ENCODE results near the gene FARP1.

FARP1 gene

GRCh38 chr13:98291658-98292057 lies 148.8 kb downstream of the FARP1 start:
- ChIA-PET CTCF (no interaction called here), POLR2A (no interaction called here)
- no peak for DNase-seq (ENCODE audit: extremely low spot score)
- no peak for TF ChIP-seq CTCF (IDR thresholded peaks at IDR 0.05; ENCODE audit: control extremely low read depth, extremely low read depth, low read depth, missing control alignments)

GRCh38 chr13:98293103-98293502 lies 150.2 kb downstream of the FARP1 start:
- no peak for DNase-seq (ENCODE audit: extremely low spot score)
- ChIA-PET CTCF (no interaction called here), POLR2A (no interaction called here)
- TF ChIP-seq CTCF (IDR thresholded peaks at IDR 0.05; ENCODE audit: control extremely low read depth, extremely low read depth, low read depth, missing control alignments): no peak

GRCh38 chr13:98293570-98294142 lies 150.8 kb downstream of the FARP1 start:
- CTCF ChIA-PET: no interaction called here

DNA sequence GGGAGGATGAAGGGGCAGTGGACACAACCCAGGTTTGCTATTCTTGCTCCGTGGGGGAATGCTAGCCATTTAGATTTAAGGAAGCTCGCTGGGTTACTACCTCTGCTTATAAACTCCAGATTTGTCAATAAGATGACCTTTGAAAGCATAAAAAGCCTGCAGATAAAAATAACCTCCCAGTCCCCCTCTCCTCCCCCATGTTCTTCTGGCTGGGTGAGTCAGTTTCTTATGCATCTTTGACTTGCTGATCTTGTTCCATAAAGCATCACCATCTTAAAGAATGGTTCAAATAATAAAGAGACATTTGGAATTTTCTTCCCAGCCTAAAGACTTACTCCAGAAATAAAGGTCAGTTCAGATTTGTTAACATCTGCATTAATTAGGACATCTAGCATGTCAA lies 152.5 kb downstream of the FARP1 start:
- CTCF ChIA-PET: interaction anchor here (0.9 to 1.4 kb wide), 2 partner anchors 11 to 12 kb away, joined by 3 read pairs; no protein-coding TSS in a partner anchor
- no peak for TF ChIP-seq CTCF (IDR thresholded peaks at IDR 0.05; ENCODE audit: control extremely low read depth, extremely low read depth, low read depth, missing control alignments)
- POLR2A ChIA-PET: no interaction called here
- DNase-seq (ENCODE audit: extremely low spot score): no peak

More at GRCh38 chr13:98293570-98294142, 150.8 kb downstream of the FARP1 start:
- TF ChIP-seq CTCF (IDR thresholded peaks at IDR 0.05; ENCODE audit: control extremely low read depth, extremely low read depth, low read depth, missing control alignments): no peak
- POLR2A ChIA-PET: no interaction called here
- DNase-seq (ENCODE audit: extremely low spot score): no peak

DNA sequence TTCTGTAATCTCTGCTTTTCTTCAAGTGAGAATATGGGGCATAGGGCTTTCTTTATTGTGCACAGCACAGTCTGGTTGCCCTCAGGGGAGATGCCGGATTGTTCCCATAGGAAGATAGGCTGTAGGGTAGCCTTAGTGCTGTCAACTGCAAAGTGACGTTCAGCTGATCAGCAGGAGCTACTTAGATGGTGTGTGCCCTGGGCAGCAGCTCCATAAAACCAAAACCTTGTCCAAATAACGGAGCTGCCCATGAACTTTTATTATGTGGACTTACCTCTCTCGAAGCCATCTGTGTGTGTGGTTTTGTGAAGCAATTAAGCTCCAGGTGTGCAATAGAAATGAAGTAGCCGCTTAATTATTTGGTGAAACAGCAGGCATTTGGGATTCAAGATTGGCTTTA lies 154.2 kb downstream of the FARP1 start:
- ChIA-PET POLR2A (no interaction called here), CTCF (no interaction called here)
- no peak for DNase-seq (ENCODE audit: extremely low spot score)
- TF ChIP-seq CTCF (IDR thresholded peaks at IDR 0.05; ENCODE audit: control extremely low read depth, extremely low read depth, low read depth, missing control alignments): no peak

GRCh38 chr13:98297745-98298144 lies 154.9 kb downstream of the FARP1 start:
- ChIA-PET POLR2A (no interaction called here), CTCF (no interaction called here)
- TF ChIP-seq CTCF (IDR thresholded peaks at IDR 0.05; ENCODE audit: control extremely low read depth, extremely low read depth, low read depth, missing control alignments): no peak
- no peak for DNase-seq (ENCODE audit: extremely low spot score)

DNA sequence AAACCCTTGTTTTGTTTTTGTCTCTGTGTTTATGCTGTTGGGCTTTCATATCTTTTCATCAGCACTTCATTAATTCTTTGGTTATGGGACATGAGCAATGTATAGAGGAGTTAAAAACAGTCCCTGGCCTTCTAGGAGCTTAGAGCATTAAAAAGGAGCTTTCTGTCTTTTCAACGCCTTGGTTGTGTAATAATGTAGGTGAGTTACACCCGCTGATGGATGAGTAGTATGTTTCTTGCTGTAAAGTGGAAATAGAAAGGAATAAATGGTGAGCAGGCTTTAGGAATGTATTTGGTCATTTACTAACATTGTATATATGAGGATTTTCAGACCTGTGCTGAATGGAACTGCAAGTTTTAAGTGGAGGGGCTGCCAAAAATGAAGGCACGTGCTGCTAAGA lies 155.7 kb downstream of the FARP1 start:
- ChIA-PET CTCF (no interaction called here), POLR2A (no interaction called here)
- DNase-seq (ENCODE audit: extremely low spot score): no peak
- no peak for TF ChIP-seq CTCF (IDR thresholded peaks at IDR 0.05; ENCODE audit: control extremely low read depth, extremely low read depth, low read depth, missing control alignments)
